ENCODE data around the gene DLGAP1. TPM values are rescaled to one million over a fixed set of nuclear protein-coding genes. Genes with fewer than 3 reads are reported as not detected.

DLGAP1 gene
- total and polyA plus RNA-seq, 2 of the 13 experiments (the other 11 are each of a cell fraction or from before 2014, with no cell fraction given), result 0.01 TPM; not detected in 1

DNA sequence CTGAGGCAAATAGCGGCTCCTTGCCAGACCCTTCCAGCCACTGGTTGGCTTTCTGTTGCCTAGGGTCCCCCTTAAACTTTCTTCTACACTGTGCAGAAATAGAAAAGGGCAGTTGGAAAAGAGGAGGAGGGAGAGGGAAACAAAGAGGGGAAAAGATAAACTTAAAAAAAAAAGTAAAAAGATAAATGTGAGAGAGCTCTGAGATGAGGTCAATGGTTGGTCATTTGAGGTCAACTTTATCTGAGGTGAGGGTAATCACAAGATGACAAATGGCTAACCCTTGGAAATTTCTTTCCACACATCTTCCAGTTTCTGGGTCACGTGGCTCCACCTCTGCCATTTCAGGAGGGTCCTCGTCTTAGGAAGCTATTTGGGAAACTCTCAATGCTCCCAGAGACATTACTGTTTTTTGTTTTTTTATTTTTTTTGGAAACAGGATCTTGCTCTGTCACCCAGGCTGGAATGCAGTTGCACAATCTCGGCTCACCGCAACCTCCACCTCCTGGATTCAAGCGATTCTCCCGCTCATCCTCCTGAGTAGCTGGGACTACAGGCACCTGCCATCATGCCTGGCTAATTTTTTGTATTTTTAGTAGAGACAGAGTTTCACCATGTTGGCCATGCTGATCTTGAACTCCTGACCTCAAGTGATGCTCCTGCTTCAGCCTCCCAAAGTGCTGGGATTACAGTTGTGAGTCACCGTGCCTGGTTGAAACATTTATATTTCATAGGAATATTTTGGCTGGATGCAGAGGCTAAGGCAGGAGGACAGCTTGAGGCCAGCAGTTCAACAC is 805.3 kb downstream of the DLGAP1 start (continued):
- TF ChIP-seq MTF1 (CRISPR knock-in tag; IDR thresholded peaks at IDR 0.05), result no peak
- TF ChIP-seq HNF1A (IDR thresholded peaks at IDR 0.05; ENCODE audit: low read depth), result no peak
- peak; percentile 25; the same call in 1 of the 2 replicates for TF ChIP-seq HNF1A (CRISPR knock-in tag; IDR thresholded peaks at IDR 0.05; ENCODE audit: borderline replicate concordance)
- TF ChIP-seq ETV5 (CRISPR knock-in tag; IDR thresholded peaks at IDR 0.05; ENCODE audit: borderline replicate concordance), result 0 out of 2 replicates have a peak, but pooled peaks have one; percentile 42
- peak; percentile 35; the same call in 1 of the 2 replicates for TF ChIP-seq HOXA3 (CRISPR knock-in tag; IDR thresholded peaks at IDR 0.05)
- peak; percentile 63 for TF ChIP-seq GFI1 (CRISPR knock-in tag; IDR thresholded peaks at IDR 0.05; ENCODE audit: borderline replicate concordance)
- peak; percentile 97 for TF ChIP-seq CBFB (CRISPR knock-in tag; IDR thresholded peaks at IDR 0.05)
- TF ChIP-seq ZNF12 (CRISPR knock-in tag; IDR thresholded peaks at IDR 0.05), result 0 out of 2 replicates have a peak, but pooled peaks have one; percentile 39
- no peak for TF ChIP-seq KLF6 (CRISPR knock-in tag; IDR thresholded peaks at IDR 0.05)
- TF ChIP-seq, protein P1, sequence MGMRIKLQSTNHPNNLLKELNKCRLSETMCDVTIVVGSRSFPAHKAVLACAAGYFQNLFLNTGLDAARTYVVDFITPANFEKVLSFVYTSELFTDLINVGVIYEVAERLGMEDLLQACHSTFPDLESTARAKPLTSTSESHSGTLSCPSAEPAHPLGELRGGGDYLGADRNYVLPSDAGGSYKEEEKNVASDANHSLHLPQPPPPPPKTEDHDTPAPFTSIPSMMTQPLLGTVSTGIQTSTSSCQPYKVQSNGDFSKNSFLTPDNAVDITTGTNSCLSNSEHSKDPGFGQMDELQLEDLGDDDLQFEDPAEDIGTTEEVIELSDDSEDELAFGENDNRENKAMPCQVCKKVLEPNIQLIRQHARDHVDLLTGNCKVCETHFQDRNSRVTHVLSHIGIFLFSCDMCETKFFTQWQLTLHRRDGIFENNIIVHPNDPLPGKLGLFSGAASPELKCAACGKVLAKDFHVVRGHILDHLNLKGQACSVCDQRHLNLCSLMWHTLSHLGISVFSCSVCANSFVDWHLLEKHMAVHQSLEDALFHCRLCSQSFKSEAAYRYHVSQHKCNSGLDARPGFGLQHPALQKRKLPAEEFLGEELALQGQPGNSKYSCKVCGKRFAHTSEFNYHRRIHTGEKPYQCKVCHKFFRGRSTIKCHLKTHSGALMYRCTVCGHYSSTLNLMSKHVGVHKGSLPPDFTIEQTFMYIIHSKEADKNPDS (CRISPR knock-in tag; IDR thresholded peaks at IDR 0.05), result no peak
- TF ChIP-seq KDM1A (CRISPR knock-in tag; IDR thresholded peaks at IDR 0.05), result 0 out of 2 replicates have a peak, but pooled peaks have one; percentile 46
- TF ChIP-seq, protein P2, sequence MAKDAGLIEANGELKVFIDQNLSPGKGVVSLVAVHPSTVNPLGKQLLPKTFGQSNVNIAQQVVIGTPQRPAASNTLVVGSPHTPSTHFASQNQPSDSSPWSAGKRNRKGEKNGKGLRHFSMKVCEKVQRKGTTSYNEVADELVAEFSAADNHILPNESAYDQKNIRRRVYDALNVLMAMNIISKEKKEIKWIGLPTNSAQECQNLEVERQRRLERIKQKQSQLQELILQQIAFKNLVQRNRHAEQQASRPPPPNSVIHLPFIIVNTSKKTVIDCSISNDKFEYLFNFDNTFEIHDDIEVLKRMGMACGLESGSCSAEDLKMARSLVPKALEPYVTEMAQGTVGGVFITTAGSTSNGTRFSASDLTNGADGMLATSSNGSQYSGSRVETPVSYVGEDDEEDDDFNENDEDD (CRISPR knock-in tag; IDR thresholded peaks at IDR 0.05; ENCODE audit: borderline replicate concordance), result peak; percentile 63; the same call in 1 of the 2 replicates
- 0 out of 2 replicates have a peak, but pooled peaks have one; percentile 42 for TF ChIP-seq ZNF792 (CRISPR knock-in tag; IDR thresholded peaks at IDR 0.05)
- peak; percentile 19; the same call in 1 of the 2 replicates for TF ChIP-seq TAF1 (CRISPR knock-in tag; IDR thresholded peaks at IDR 0.05)
- TF ChIP-seq ZNF800 (CRISPR knock-in tag; IDR thresholded peaks at IDR 0.05), result no peak
- TF ChIP-seq FOXP4 (CRISPR knock-in tag; IDR thresholded peaks at IDR 0.05), result peak; percentile 54
- TF ChIP-seq RCOR2 (CRISPR knock-in tag; IDR thresholded peaks at IDR 0.05), result peak; percentile 46; the same call in 1 of the 2 replicates

Data from HepG2 (cell line).